BLaER1 (cell line): ENCODE results near the gene ARRB2.
A peak's percentile ranks its signal among the peaks of the same experiment; 100 is the strongest.

Experiments used
- H3K27ac ChIP-seq: shearing (Covaris generic); formaldehyde crosslinking; 2 replicates; pipeline ENCODE4 v1.8.1; 2022
- H3K27me3 ChIP-seq: shearing (Covaris generic); formaldehyde crosslinking; 2 replicates; pipeline ENCODE4 v1.8.1; 2022
- H3K36me3 ChIP-seq: shearing (Covaris generic); formaldehyde crosslinking; 2 replicates; pipeline ENCODE4 v1.8.1; 2022
- H3K4me1 ChIP-seq: shearing (Covaris generic); formaldehyde crosslinking; 2 replicates; pipeline ENCODE4 v1.8.1; 2022
- H3K4me2 ChIP-seq: shearing (Covaris generic); formaldehyde crosslinking; 2 replicates; pipeline ENCODE4 v1.8.1; 2022
- H3K4me3 ChIP-seq: shearing (Covaris generic); formaldehyde crosslinking; 2 replicates; pipeline ENCODE4 v1.8.1; 2022
- H3K9ac ChIP-seq: shearing (Covaris generic); formaldehyde crosslinking; 2 replicates; pipeline ENCODE4 v1.8.1; 2022
- H3K9me3 ChIP-seq: shearing (Covaris generic); formaldehyde crosslinking; 2 replicates; pipeline ENCODE4 v1.8.1; 2022
- H4K20me1 ChIP-seq: shearing (Covaris generic); formaldehyde crosslinking; 2 replicates; pipeline ENCODE4 v1.8.1; 2022
- Cebpa-rat ChIP-seq: shearing (Covaris generic); IDR thresholded peaks from 2 replicates; pipeline ENCODE4 v1.8.1; 2022

ARRB2 gene

DNA sequence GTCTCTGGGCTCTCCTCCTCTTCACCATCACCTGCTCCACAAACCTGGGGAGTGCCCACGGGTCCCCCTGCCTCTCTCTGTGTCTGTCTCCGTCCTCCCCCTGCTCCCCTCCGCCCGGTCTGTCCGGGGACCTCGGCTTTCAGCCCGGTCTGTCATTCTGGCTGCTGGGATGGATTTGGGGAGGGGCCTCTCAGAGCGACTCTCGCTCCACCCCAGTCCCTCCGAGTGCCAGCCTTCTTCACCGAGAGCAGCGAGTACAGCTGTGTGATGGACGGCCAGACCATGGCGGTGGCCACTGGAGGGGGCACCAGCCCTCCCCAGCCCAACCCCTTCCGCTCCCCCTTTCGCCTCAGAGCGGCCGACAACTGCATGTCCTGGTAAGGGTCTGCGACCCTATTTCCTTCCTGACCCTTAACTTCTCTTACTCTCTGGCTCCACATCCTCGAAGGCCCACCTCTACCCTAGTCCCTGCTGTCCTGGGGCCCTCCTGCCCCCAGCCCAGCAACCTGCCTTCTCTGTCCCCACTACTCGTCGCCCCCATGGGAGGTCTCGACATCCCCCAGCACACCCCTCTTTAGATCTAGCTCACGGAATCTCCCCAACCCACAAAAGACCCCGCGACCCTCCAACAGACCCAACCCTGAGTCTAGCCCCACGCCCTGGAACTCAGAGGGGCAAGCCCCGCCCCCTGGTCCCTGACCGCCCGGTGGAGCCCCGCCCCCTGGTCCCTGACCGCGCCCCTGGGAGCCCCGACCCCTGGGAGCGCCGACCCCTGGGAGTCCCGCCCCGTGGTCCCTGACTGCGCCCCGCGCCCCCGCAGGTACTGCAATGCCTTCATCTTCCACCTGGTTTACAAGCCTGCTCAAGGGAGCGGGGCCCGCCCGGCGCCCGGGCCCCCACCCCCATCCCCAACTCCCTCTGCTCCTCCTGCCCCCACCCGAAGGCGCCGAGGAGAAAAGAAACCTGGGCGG is 34.9 kb downstream of the ARRB2 start:
- peaks cover 5% of the 10 kb centered on the region; the same call in 1 of the 2 replicates for H4K20me1 ChIP-seq
- H3K4me3 ChIP-seq: no peak overlapping the region
- no peaks in the 10 kb centered on the region for H3K36me3 ChIP-seq
- H3K4me1 ChIP-seq: peaks cover 70% of the 10 kb centered on the region
- no peaks in the 10 kb centered on the region for H3K9me3 ChIP-seq
- H3K27ac ChIP-seq: no peak overlapping the region
- peaks cover 27% of the 10 kb centered on the region for H3K27me3 ChIP-seq
- H3K4me2 ChIP-seq: no peak overlapping the region
- H3K9ac ChIP-seq: no peak overlapping the region
- no peak for TF ChIP-seq Cebpa-rat

DNA sequence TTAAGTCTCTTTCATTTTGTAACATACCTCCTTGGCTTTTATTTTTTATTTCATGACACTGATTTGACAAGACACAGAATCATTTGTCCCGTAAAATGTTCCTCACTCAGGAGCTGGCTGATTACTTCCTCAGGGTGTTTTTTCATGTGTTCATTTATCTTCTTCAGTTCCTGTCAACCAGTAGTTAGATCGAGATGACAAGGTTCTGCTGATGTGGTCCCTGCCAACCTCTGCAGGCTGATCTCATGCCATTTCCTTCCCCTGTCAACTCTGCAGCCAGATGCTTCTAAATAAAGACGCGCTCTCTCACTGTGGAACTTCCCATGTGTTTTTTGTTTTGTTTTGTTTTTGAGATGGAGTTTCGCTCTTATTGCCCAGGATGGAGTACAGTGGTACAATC is 37.4 kb downstream of the ARRB2 start:
- H3K4me1 ChIP-seq: peaks cover 74% of the 10 kb centered on the region
- H3K36me3 ChIP-seq: no peaks in the 10 kb centered on the region
- peaks cover 1% of the 10 kb centered on the region; the same call in 1 of the 2 replicates for H3K27me3 ChIP-seq
- peak overlapping the region; percentile 13 for H3K4me3 ChIP-seq
- no peak for TF ChIP-seq Cebpa-rat
- no peaks in the 10 kb centered on the region for H4K20me1 ChIP-seq
- peak overlapping the region; percentile 52 for H3K27ac ChIP-seq
- H3K4me2 ChIP-seq: peak overlapping the region; percentile 66
- H3K9ac ChIP-seq: no peak overlapping the region
- no peaks in the 10 kb centered on the region for H3K9me3 ChIP-seq

DNA sequence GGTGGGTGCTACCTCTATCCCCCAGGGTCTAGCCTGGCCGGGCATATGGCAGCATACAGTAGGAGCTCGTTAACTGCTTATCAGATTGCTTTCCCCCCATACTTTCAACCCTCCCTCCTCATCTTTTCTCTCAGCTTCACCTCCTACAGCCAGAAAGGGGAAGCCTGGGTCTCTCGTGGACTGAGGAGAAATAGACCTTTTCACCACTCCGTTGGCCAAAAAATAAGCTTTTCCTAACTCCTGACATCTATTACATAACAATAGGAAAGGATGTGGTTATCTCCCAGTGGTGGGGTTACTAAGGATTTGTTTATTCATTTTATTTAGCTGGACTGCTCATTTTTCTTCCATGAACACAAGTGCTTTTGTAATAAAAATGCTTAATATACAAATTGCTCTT is 38.3 kb downstream of the ARRB2 start:
- H3K27ac ChIP-seq: peak overlapping the region; percentile 52
- TF ChIP-seq Cebpa-rat: no peak
- H3K27me3 ChIP-seq: no peaks in the 10 kb centered on the region
- H3K9ac ChIP-seq: no peak overlapping the region
- H3K36me3 ChIP-seq: no peaks in the 10 kb centered on the region
- no peaks in the 10 kb centered on the region for H3K9me3 ChIP-seq
- peaks cover 65% of the 10 kb centered on the region for H3K4me1 ChIP-seq
- H3K4me2 ChIP-seq: peak overlapping the region; percentile 66
- H3K4me3 ChIP-seq: no peak overlapping the region
- no peaks in the 10 kb centered on the region for H4K20me1 ChIP-seq

DNA sequence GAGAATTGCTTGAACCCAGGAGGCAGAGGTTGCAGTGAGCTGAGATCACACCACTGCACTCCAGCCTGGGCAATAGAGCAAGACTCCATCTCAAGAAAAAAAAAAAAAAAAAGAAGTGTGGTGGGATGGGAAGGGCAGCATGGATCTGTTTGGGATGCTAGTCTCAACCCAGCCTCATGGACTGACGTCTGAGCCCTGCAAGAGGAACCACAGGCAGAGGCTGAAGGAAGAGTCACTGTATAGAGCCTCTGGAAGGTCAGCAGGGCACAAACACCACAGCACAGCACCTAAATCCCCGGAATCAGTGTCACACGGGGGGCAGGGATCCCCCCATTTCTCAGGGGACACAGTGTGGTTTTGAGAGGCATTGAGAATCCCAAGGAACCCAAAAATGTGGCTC is 40.2 kb downstream of the ARRB2 start:
- no peaks in the 10 kb centered on the region for H3K9me3 ChIP-seq
- H3K27ac ChIP-seq: no peak overlapping the region
- no peak overlapping the region for H3K9ac ChIP-seq
- H3K4me1 ChIP-seq: peaks cover 47% of the 10 kb centered on the region
- H3K36me3 ChIP-seq: no peaks in the 10 kb centered on the region
- H3K27me3 ChIP-seq: no peaks in the 10 kb centered on the region
- H3K4me2 ChIP-seq: peak overlapping the region; percentile 44
- no peak for TF ChIP-seq Cebpa-rat
- H4K20me1 ChIP-seq: no peaks in the 10 kb centered on the region
- H3K4me3 ChIP-seq: no peak overlapping the region

DNA sequence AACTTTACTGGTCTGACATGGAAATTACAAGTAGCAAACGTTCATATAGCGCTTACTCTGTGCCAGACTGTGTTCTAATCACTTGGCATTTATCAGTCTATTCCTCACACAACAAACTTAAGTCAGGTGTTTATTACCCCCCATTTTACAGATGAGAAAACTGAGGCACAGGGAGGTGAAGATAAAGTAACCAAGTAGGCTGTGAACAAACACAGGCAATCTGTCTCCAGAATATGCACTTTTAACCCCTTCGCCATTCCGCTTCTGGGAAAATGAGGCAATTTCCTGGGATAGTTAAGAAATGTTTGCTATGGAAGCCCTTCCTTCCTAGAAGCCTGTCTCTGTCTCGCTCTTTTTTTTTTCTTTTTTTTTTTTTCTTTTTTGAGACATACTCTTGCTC is 41.5 kb downstream of the ARRB2 start:
- no peak for TF ChIP-seq Cebpa-rat
- H3K27me3 ChIP-seq: no peaks in the 10 kb centered on the region
- H4K20me1 ChIP-seq: no peaks in the 10 kb centered on the region
- no peaks in the 10 kb centered on the region for H3K36me3 ChIP-seq
- no peaks in the 10 kb centered on the region for H3K9me3 ChIP-seq
- no peak overlapping the region for H3K4me2 ChIP-seq
- H3K27ac ChIP-seq: no peak overlapping the region
- H3K9ac ChIP-seq: no peak overlapping the region
- peaks cover 39% of the 10 kb centered on the region for H3K4me1 ChIP-seq
- no peak overlapping the region for H3K4me3 ChIP-seq

DNA sequence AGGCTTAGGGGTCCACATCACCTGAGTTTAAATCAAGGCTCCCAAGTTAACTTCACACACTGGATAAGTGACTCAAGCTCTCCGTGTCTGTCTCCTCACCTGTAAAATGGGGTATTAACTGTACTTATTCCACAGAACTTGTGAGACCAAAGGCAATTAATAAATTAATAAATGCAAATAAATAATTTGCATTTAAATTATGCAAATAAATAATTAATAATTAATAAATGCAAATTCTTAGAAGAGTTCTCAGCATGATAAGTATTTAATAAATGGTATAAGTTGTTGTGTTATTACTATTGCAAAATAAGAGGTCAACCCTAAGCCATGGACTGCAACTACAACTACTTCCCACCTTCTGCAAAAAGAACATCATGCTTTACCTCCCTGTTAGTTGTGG is 43.0 kb downstream of the ARRB2 start:
- Histone ChIP-seq H3K4me2 (no peak overlapping the region), H4K20me1 (no peaks in the 10 kb centered on the region), H3K9me3 (no peaks in the 10 kb centered on the region), H3K36me3 (no peaks in the 10 kb centered on the region), H3K4me3 (no peak overlapping the region), H3K4me1 (peaks cover 25% of the 10 kb centered on the region), H3K9ac (no peak overlapping the region), H3K27ac (no peak overlapping the region), H3K27me3 (no peaks in the 10 kb centered on the region)
- TF ChIP-seq Cebpa-rat: no peak

DNA sequence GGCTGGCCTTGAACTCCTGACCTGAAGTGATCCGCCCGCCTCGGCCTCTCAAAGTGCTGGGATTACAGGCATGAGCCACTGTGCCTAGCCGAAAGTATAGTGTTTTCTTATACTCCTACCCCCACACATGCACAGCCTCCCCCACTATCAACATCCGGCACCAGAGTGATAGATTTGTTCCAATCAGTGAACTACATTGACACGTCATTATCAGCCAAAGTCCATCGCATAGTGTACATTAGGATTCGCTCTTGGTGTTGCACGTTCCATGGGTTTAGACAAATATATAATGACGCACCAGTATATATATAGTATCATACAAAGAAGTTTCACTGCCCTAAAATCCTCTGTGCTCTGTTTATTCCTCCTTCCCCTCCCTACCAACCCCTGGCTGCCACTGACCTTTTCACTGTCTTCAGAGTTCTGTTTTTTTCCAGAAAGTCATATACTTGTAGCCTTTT is 49.4 kb downstream of the ARRB2 start:
- TF ChIP-seq Cebpa-rat: no peak
- peaks cover 14% of the 10 kb centered on the region for H3K4me1 ChIP-seq
- H3K27me3 ChIP-seq: no peaks in the 10 kb centered on the region
- no peak overlapping the region for H3K4me3 ChIP-seq
- no peaks in the 10 kb centered on the region for H3K9me3 ChIP-seq
- H4K20me1 ChIP-seq: no peaks in the 10 kb centered on the region
- no peak overlapping the region for H3K27ac ChIP-seq
- no peak overlapping the region for H3K9ac ChIP-seq
- no peaks in the 10 kb centered on the region for H3K36me3 ChIP-seq
- H3K4me2 ChIP-seq: no peak overlapping the region

DNA sequence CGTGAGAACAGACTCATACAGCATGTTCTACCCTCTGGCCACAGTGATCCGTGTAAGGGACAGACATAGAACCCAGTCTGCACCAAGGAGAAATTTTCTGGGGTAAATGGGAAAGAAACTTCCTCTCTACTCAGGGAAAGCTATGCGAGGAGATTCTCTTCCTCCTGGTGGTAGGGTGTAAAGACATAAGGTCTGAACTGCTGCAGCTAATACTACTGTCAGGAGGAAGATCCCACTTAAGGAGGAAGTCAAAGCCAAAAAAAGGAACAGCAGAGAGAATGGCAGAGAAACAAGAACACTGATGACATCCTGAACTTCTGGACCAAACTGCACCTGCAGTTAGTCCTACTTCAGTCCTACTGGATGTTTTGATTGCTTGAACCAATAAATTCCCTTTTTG is 54.2 kb downstream of the ARRB2 start:
- Histone ChIP-seq H3K4me1 (peaks cover 31% of the 10 kb centered on the region), H3K9ac (no peak overlapping the region), H3K36me3 (no peaks in the 10 kb centered on the region), H4K20me1 (no peaks in the 10 kb centered on the region), H3K4me3 (no peak overlapping the region), H3K4me2 (peak overlapping the region; percentile 49), H3K27ac (no peak overlapping the region), H3K9me3 (no peaks in the 10 kb centered on the region), H3K27me3 (no peaks in the 10 kb centered on the region)
- no peak for TF ChIP-seq Cebpa-rat

DNA sequence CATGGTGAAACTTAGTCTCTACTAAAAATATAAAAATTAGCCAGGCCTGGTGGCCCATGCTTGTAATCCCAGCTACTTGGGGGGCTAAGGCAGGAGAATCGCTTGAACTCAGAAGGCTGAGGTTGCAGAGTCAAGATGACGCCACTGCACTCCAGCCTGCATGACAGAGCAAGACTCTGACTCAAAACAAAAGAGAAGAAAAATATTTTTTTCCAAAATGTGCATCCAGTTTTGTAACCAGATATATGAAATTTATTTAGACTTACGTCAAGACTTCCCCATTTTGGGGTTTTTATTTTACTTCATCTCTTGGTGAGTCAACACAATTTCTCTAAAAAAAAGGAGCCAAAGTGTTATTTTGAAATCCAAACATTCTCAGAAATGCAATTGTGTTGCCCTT is 55.8 kb downstream of the ARRB2 start:
- H3K4me1 ChIP-seq: peaks cover 40% of the 10 kb centered on the region
- H3K36me3 ChIP-seq: no peaks in the 10 kb centered on the region
- no peaks in the 10 kb centered on the region for H3K9me3 ChIP-seq
- H3K4me3 ChIP-seq: no peak overlapping the region
- H3K4me2 ChIP-seq: no peak overlapping the region
- TF ChIP-seq Cebpa-rat: no peak
- H3K9ac ChIP-seq: no peak overlapping the region
- no peaks in the 10 kb centered on the region for H4K20me1 ChIP-seq
- H3K27ac ChIP-seq: no peak overlapping the region
- H3K27me3 ChIP-seq: no peaks in the 10 kb centered on the region

DNA sequence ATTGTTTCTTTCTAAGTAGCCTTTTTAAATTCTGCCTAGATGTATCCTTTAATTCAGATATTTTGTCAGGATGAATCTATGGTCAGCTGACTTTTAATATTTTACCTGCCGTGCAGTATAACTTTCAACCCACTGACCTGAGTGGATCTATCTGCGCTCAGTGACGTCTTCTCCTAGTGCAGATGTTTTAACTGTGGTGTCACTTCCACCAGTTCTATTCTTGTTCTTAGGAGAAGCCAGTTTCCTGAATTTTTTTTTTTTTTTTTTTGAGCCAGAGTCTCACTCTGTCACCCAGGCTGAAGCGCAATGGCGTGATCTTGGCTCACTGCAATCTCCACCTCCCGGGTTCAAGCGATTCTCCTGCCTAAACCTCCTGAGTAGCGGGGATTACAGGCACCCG is 56.3 kb downstream of the ARRB2 start:
- no peaks in the 10 kb centered on the region for H3K9me3 ChIP-seq
- H3K4me1 ChIP-seq: peaks cover 45% of the 10 kb centered on the region
- H3K27me3 ChIP-seq: no peaks in the 10 kb centered on the region
- no peak overlapping the region for H3K9ac ChIP-seq
- TF ChIP-seq Cebpa-rat: no peak
- H3K4me3 ChIP-seq: no peak overlapping the region
- H3K4me2 ChIP-seq: no peak overlapping the region
- H3K36me3 ChIP-seq: no peaks in the 10 kb centered on the region
- no peak overlapping the region for H3K27ac ChIP-seq
- H4K20me1 ChIP-seq: no peaks in the 10 kb centered on the region
